Measurements from ENCODE around the gene SH3BP5.
A peak's percentile ranks its signal among the peaks of the same experiment; 100 is the strongest.

SH3BP5 gene

GRCh38 chr3:15325228-15325627 is 7.2 kb downstream of the SH3BP5 start:
- no peak for DNase-seq (ENCODE audit: low read depth)

- no peak for DNase-seq (ENCODE audit: low read depth)
These were observed 8.0 kb downstream of the SH3BP5 start for GRCh38 chr3:15324379-15324808.

GRCh38 chr3:15323063-15323462 is 9.3 kb downstream of the SH3BP5 start:
- DNase-seq (ENCODE audit: low read depth): no peak

- no peak for DNase-seq (ENCODE audit: low read depth)
These were observed 11.0 kb downstream of the SH3BP5 start for GRCh38 chr3:15321349-15321748.

GRCh38 chr3:15319575-15319974 is 12.8 kb downstream of the SH3BP5 start:
- DNase-seq (ENCODE audit: low read depth): no peak

- no peak for DNase-seq (ENCODE audit: low read depth)
These were observed 13.2 kb downstream of the SH3BP5 start for GRCh38 chr3:15319136-15319535.

GRCh38 chr3:15318661-15319060 is 13.7 kb downstream of the SH3BP5 start:
- DNase-seq (ENCODE audit: low read depth): no peak

- no peak for DNase-seq (ENCODE audit: low read depth)
These were observed 15.4 kb downstream of the SH3BP5 start for GRCh38 chr3:15316998-15317435.

GRCh38 chr3:15315003-15315402 is 17.4 kb downstream of the SH3BP5 start:
- no peak for DNase-seq (ENCODE audit: low read depth)

GRCh38 chr3:15314276-15314675 is 18.1 kb downstream of the SH3BP5 start:
- no peak for DNase-seq (ENCODE audit: low read depth)

GRCh38 chr3:15313461-15313860 is 18.9 kb downstream of the SH3BP5 start:
- DNase-seq (ENCODE audit: low read depth): no peak

- no peak for DNase-seq (ENCODE audit: low read depth)
These were observed 19.8 kb downstream of the SH3BP5 start for GRCh38 chr3:15312550-15312949.

GRCh38 chr3:15310491-15311370 is 21.7 kb downstream of the SH3BP5 start:
- no peak for DNase-seq (ENCODE audit: low read depth)

- DNase-seq (ENCODE audit: low read depth): no peak
These were observed 22.6 kb downstream of the SH3BP5 start for GRCh38 chr3:15309662-15310335.

- DNase-seq (ENCODE audit: low read depth): no peak
These were observed 24.8 kb downstream of the SH3BP5 start for GRCh38 chr3:15307580-15307979.

- DNase-seq (ENCODE audit: low read depth): no peak
These were observed 25.4 kb downstream of the SH3BP5 start for GRCh38 chr3:15306979-15307359.

GRCh38 chr3:15305359-15305844 is 27.0 kb downstream of the SH3BP5 start:
- no peak for DNase-seq (ENCODE audit: low read depth)

- DNase-seq (ENCODE audit: low read depth): no peak
These were observed 28.7 kb downstream of the SH3BP5 start for GRCh38 chr3:15303728-15304127.

- DNase-seq (ENCODE audit: low read depth): no peak
These were observed 29.2 kb downstream of the SH3BP5 start for GRCh38 chr3:15303216-15303615.

- no peak for DNase-seq (ENCODE audit: low read depth)
These were observed 30.6 kb downstream of the SH3BP5 start for GRCh38 chr3:15301761-15302160.

GRCh38 chr3:15300323-15301078 is 31.9 kb downstream of the SH3BP5 start:
- peak; percentile 39 for DNase-seq (ENCODE audit: low read depth)

- DNase-seq (ENCODE audit: low read depth): no peak
These were observed 33.4 kb downstream of the SH3BP5 start for GRCh38 chr3:15299036-15299435.

All from fibroblast of the conjunctiva (primary cell).